ENCODE results near the gene PCBP3.

Gene PCBP3

GRCh38 chr21:45900034-45900868 lies 256.7 kb downstream of the PCBP3 start:
- DNase-seq = no peak

GRCh38 chr21:45901061-45901690 lies 257.7 kb downstream of the PCBP3 start:
- no peak for DNase-seq

DNA sequence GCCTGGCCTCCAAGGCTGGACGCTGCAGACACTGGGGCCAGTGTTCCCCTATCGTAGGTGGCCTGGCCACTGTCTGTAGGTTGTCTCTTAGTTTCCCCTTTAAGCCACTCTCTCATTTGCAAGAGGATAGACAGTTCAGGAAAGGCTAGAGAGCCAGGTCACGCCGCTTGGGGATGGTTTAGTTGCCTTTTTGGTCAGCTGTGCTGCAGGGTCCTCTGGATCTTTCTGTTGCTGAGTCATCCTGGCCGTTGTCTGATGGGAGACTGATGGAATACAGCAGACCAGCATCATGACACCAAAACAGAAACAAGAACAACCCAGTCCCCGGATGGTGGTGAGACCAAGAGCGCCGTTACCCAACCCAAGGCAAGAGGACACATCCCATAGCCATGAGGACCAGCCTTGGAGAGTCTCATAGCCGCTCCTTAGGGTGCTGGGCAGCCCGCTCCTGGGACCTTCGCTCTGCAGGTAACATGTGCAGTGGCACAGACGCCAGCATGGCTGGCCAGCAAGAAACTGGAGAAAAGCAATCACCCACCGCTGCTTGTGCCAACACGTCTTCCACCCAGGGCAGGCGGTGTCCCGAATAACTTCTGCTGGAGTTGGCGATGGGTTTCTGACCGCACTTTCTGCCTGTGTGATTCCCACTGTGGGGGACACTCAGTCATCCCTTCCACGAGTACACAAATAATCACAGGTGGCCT lies 258.9 kb downstream of the PCBP3 start:
- no peak for DNase-seq

GRCh38 chr21:45905196-45905595 lies 261.7 kb downstream of the PCBP3 start:
- no peak for DNase-seq

GRCh38 chr21:45906196-45906805 lies 262.8 kb downstream of the PCBP3 start:
- DNase-seq = no peak

GRCh38 chr21:45906859-45907258 lies 263.3 kb downstream of the PCBP3 start:
- no peak for DNase-seq

DNA sequence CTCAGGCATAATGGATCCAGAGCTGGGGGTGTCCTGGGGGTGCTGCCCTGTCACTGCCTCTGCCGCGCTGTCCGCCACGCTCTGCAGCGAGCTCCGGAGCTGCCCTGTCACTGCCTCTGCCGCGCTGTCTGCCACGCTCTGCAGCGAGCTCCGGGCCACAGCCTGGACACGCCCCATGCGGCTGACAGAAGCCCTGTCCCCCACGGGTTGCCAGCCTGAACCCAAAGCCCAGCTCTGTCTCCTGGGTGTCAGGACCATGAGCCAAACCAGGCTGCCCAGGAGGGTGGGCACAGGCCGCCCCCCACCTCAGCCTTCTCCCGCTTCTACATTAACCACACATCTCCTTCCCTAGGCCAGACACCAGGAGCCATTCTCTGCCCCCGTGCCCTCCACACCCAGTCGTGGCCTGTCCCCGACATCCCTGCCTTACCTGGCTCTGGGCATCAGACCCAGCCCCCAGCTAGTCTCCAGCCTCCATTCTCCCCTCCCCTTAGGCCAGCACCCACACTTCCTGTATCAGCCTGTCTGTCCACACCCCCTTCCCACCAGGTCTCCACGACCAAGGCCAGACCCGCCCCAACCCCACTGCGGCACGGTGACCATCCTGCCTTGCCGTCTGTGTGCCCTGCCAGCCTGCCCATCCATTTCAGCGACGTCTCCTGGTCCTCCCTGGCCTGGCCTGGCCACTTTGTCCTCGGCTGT lies 265.2 kb downstream of the PCBP3 start:
- DNase-seq = no peak

GRCh38 chr21:45909238-45909988 lies 265.9 kb downstream of the PCBP3 start:
- DNase-seq = no peak

GRCh38 chr21:45910155-45910547 lies 266.6 kb downstream of the PCBP3 start:
- DNase-seq = no peak

GRCh38 chr21:45910548-45911221 lies 267.2 kb downstream of the PCBP3 start:
- DNase-seq = no peak

GRCh38 chr21:45911806-45912325 lies 268.3 kb downstream of the PCBP3 start:
- DNase-seq = no peak

DNA sequence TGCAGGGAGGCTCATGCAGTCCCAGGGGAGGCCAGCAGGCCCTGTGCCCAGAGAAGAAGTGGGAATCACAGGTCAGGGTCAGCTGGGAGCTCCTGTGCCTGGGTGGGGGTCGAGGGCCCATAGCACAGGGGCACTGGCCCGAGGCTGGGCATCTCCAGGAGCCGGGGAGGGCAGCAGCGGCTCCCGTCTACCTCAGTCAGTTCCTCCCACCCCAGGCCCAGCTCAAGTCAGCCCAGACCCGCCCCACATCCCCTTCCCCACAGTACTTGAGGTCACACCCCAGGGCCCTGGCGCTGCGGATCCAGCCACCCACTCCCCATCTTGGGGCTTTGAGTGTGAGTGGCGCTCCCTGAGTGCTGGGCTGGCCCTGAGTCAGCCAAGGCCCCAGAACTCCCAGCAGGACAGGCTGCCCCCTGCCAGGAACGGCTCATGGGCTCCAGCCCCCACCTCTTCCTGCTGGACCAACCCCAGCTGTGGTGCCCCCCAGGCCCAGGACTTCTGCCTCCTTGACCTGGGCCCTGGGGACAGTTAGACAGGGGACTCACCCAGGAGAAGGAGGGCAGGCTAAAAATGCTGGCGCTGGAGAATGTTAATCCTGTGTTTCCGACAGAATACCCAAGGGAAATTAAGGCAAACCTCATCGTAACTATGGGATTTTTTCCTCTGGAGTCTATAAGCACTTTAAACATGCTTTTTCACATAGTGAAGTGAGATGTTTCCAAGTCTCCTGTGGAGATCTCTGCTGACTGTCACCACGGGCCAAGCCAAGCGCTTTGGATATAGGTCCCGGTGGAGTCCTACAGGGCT lies 269.3 kb downstream of the PCBP3 start:
- no peak for DNase-seq

- DNase-seq = no peak
Observed at GRCh38 chr21:45913418-45913765, 269.9 kb downstream of the PCBP3 start.

DNA sequence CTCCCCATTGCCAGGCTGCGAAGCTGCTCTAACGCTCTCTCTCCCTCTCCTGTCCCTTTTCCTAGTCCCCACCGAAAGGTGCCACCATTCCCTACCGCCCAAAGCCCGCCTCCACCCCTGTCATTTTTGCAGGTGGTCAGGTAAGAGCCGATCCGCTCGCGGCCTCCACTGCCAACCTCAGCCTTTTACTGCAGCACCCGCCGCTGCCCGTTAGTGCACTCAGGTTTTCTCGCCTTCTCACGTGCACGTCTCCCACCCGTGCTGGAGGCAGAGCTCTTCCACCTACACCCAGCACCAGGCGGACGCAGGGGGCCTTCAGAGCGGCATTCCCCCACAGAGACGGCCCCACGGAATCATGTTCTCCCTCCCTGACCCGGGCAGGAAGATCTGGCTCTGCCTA lies 270.4 kb downstream of the PCBP3 start:
- DNase-seq = no peak

DNA sequence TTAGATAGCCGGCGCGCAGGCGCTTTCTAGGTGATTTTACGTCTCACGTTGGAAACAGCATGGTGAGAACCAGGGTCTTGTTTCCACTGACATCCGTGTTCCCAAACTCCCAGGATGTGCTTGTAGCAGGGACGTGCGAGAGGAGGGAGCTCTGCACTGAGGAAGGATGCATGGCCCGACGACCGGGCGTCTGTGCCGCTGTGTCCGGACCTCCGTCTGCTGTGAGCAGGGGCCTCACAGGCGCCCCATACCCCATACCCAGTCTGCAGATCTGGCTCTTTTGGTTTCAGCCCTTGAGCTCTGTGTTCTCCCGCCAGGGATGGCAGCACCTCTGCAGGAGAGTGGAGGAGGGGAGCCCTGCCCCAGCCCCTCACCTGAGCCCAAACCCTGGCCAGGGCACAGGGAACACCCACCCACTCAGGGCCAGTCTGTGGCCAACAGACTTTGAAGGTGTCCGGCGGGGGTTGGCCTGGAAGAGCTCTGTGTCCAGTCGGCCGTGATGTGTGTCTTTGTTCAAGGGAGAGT lies 270.9 kb downstream of the PCBP3 start:
- no peak for DNase-seq

DNA sequence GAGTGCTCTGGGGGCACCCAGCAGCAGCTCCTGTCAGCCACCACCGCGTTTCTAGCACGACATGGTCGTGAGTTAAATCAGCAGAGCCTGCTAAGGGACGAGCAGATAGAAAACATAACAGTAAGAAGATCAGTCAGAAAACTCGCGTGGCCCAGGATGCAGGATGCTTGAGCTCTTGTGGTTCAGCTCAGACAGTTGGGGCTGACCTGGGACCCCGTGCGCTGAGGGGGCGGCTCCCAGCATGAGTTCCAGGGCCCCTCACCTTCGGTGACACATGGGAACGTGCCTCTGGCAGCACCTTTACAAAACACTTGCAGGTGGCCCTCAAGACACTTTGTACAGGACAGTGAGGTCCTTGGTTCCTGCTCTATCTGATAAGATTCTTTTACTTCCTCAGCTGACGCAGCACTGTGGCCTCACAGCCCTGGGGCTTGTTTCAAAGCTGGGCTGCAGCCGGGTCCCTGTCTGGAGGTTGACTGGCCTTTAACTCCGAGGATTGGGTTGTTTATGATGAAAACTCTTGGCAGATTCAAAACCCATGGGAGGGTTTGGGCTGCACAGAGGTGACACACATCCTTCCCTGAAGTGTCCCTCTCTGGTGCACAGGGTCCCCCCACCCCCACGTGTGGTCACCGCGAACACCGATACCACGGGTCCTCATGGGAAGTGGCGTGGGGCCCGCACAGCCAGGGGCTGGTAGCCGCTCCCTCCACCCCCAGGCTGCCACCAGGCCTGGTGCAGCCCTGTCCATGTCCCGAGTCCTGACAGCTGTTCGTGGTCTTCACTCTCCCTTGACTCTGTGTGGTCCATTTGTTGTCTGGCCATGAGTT lies 272.7 kb downstream of the PCBP3 start:
- DNase-seq = no peak

- no peak for DNase-seq
Observed at GRCh38 chr21:45917241-45917640, 273.7 kb downstream of the PCBP3 start.

- DNase-seq = no peak
Observed at GRCh38 chr21:45918011-45918410, 274.5 kb downstream of the PCBP3 start.

GRCh38 chr21:45918835-45919447 lies 275.4 kb downstream of the PCBP3 start:
- no peak for DNase-seq
